GM12891 (cell line): ENCODE measurements around the gene CYP2J2.

Source experiments
- PAX5 ChIP-seq: IDR thresholded peaks from 2 replicates; pipeline ENCODE4 v1.6.1; 2011; ENCODE audit warnings: low read length, moderate library complexity, mild to moderate bottlenecking; ENCODE audit not compliant: insufficient read depth, severe bottlenecking
- POLR2A ChIP-seq: IDR thresholded peaks from 2 replicates; pipeline ENCODE4 v1.6.1; 2011; ENCODE audit warnings: low read depth, low read length, control low read depth
- POLR2AphosphoS5 ChIP-seq: IDR thresholded peaks from 2 replicates; pipeline ENCODE4 v1.6.1; 2011; ENCODE audit warnings: low read depth, low read length, control low read depth
- SPI1 ChIP-seq: IDR thresholded peaks from 2 replicates; pipeline ENCODE4 v1.6.1; 2011; ENCODE audit warnings: low read depth, low read length, control low read depth
- TAF1 ChIP-seq: IDR thresholded peaks from 2 replicates; pipeline ENCODE4 v1.6.1; 2011; ENCODE audit warnings: low read depth, low read length, control low read depth

GRCh38 chr1:59906931-59907330 is 19.6 kb downstream of the CYP2J2 start:
- TF ChIP-seq POLR2AphosphoS5 (no peak), POLR2A (no peak), TAF1 (no peak), PAX5 (no peak), SPI1 (no peak)
